Measurements from ENCODE around the gene KCNJ6. TPM values are rescaled to one million over a fixed set of nuclear protein-coding genes. Genes with fewer than 3 reads are reported as not detected.
"Not testable (repeated sequence)": the region's sequence is repeated elsewhere in the genome, so short reads cannot be mapped to it uniquely, and the experiment has no call there.

KCNJ6 gene
- total RNA-seq, 2 experiments from 2014 or later, result not detected

DNA sequence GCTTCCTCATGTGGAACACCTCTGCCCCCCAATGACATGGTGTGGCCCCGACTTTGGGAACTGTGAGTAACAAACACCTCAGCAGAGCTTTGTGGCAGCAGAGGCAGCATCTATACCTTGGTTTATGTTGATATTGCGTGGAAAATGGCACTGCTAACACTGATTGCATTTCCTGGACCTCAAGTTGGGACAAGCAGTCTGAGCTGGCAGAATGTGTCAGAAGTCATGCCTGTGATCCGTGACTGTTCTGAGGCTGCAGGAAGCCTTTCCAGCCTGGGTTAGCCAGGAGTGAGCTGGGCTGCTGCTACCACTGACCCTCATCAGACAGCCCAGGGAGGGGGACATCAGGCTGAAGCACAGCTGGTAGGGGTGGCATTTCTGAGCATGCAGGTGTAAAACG, 268.5 kb downstream of the KCNJ6 start:
- intact Hi-C loops (cut with DNase I, micrococcal nuclease), result no loop called here
- Mint-ChIP-seq H3K36me3 (ENCODE audit: low read depth) (no peaks in the 10 kb centered on the region), H3K27ac (no peak overlapping the region), H3K4me3 (no peak overlapping the region), H3K4me1 (no peaks in the 10 kb centered on the region), H3K9me3 (ENCODE audit: low read depth) (no peaks in the 10 kb centered on the region), H3K27me3 (peaks cover 14% of the 10 kb centered on the region)
- CTCF ChIA-PET, result interaction anchor here (1.0 kb wide), 1 partner anchor 9 kb away, joined by 5 read pairs; no protein-coding TSS in a partner anchor
- no peak for ATAC-seq
- POLR2A ChIA-PET, result no interaction called here
- DNase-seq, result no peak

DNA sequence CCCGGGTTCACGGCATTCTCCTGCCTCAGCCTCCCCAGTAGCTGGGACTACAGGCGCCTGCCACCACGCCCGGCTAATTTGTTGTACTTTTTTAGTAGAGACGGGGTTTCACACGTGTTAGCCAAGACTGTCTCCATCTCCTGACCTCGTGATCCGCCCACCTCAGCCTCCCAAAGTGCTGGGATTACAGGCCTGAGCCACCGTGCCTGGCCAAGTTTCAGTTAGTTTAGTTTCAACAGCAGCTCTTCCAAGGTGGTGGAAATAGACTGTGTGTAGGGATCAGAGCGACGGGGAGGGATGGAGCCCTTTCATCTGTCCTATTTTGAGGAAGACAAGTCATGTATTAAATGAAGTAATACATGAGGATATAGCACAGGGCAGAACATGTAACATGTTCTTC, 269.5 kb downstream of the KCNJ6 start:
- H3K4me3 Mint-ChIP-seq; H3K36me3 Mint-ChIP-seq (ENCODE audit: low read depth); CTCF ChIA-PET; POLR2A ChIA-PET; H3K9me3 Mint-ChIP-seq (ENCODE audit: low read depth); intact Hi-C loops (cut with DNase I, micrococcal nuclease); ATAC-seq; H3K4me1 Mint-ChIP-seq; H3K27ac Mint-ChIP-seq; DNase-seq: not testable (repeated sequence)
- peaks cover 19% of the 10 kb centered on the region for H3K27me3 Mint-ChIP-seq

DNA sequence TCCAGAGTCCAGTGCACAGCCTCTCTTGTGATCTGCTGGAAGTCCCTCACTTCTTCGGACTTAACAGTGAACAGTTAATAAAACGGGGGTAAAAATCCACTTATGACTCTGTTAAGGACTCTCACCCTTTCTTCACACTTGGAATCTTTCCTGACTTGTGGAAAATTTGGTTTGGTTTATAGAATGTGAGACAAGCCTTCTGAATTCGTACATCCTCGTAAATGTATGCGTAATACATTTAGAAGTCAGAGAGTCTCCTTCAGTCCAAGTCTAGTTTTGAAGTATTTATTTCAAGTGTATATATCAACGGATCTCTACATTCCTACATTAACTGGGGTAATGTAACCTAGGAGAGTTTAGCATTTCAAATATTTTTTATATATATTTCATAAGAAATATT, 270.4 kb downstream of the KCNJ6 start:
- Mint-ChIP-seq H3K4me3 (no peak overlapping the region), H3K36me3 (ENCODE audit: low read depth) (no peaks in the 10 kb centered on the region), H3K9me3 (ENCODE audit: low read depth) (no peaks in the 10 kb centered on the region), H3K27me3 (peaks cover 24% of the 10 kb centered on the region), H3K27ac (no peak overlapping the region), H3K4me1 (no peaks in the 10 kb centered on the region)
- CTCF ChIA-PET, result no interaction called here
- DNase-seq (no peak), ATAC-seq (no peak)
- POLR2A ChIA-PET, result no interaction called here
- intact Hi-C loops (cut with DNase I, micrococcal nuclease), result no loop called here

DNA sequence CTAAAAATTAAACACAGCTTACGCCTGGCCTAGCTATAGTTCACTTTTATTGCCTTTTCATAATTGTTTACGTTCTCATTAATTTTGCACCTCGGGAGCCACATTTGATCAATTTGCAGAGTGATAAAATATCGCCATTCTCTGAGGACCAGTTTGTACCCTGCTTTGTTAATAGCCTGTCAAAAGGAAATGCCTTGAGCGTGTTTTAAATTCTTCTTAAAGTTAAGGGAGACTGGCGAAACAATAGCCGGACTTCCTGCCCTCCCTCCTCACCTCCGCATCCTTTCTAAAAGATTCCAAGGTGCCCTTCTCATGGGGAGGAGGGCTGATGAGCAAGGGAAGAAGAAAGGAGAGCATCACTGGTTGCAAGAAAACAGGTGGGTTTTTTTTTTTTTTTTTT, 271.6 kb downstream of the KCNJ6 start:
- H3K27ac Mint-ChIP-seq, result no peak overlapping the region
- H3K27me3 Mint-ChIP-seq, result peaks cover 29% of the 10 kb centered on the region
- CTCF ChIA-PET, result interaction anchor here (0.7 kb wide), 2 partner anchors 26 kb away, joined by 3 read pairs; no protein-coding TSS in a partner anchor

DNA sequence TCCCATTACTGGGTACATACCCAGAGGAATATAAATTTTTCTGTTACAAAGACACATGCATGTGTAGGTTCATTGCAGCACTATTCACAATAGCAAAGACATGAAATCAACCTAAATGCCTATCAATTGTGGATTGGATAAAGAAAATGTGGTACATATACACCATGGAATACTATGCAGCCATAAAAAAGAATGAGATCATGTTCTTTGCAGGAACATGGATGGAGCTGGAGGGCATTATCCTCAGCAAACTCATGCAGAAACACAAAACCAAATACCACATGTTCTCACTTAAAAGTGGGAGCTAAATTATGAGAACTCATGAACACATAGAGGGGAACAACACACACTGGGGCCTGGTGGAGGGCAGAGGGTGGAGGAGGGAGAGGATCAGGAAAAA, 272.4 kb downstream of the KCNJ6 start:
- H3K36me3 Mint-ChIP-seq (ENCODE audit: low read depth); H3K9me3 Mint-ChIP-seq (ENCODE audit: low read depth); ATAC-seq; DNase-seq; POLR2A ChIA-PET; H3K4me3 Mint-ChIP-seq; H3K27ac Mint-ChIP-seq; H3K4me1 Mint-ChIP-seq: not testable (repeated sequence)
- H3K27me3 Mint-ChIP-seq, result peaks cover 29% of the 10 kb centered on the region
- CTCF ChIA-PET, result interaction anchor here (0.7 to 1.7 kb wide), 3 partner anchors 27 to 486 kb away, joined by 3 to 4 read pairs (median 3); no protein-coding TSS in a partner anchor
- intact Hi-C loops (cut with DNase I, micrococcal nuclease), result loop anchor here in 1 of 2 experiments (5.0 kb wide), 2 partner anchors 182 to 477 kb away; no protein-coding TSS in a partner anchor

More for the DNA sequence above, 271.6 kb downstream of the KCNJ6 start:
- Mint-ChIP-seq H3K9me3 (ENCODE audit: low read depth) (peaks cover 3% of the 10 kb centered on the region), H3K4me3 (no peak overlapping the region), H3K36me3 (ENCODE audit: low read depth) (no peaks in the 10 kb centered on the region), H3K4me1 (no peaks in the 10 kb centered on the region)
- intact Hi-C loops (cut with DNase I, micrococcal nuclease), result loop anchor here in 1 of 2 experiments (5.0 kb wide), 2 partner anchors 182 to 477 kb away; no protein-coding TSS in a partner anchor
- POLR2A ChIA-PET, result no interaction called here
- DNase-seq (no peak), ATAC-seq (no peak)

DNA sequence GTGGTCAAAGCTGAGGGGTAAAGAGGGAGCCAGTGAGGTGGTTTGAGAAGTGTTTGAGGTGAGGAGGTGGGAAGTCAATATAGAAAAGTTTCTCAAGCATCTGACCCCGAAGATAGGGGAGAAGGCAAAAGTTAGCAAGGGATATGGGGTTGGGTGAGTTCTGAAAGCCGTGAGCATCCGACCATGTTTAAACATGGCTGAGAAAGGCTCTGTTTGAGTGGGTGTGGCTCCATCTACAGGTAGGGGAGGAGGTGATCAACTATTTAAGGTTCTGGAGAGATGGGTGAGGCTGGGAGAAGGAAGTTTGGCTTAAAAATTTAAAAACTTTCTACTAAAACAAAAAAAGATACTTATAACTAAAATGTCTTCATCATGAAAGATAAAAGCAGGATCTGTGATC, 273.8 kb downstream of the KCNJ6 start:
- no peaks in the 10 kb centered on the region for H3K4me1 Mint-ChIP-seq
- H3K27me3 Mint-ChIP-seq, result peaks cover 34% of the 10 kb centered on the region
- ATAC-seq (peak; percentile 78), DNase-seq (peak; percentile 63)
- H3K4me3 Mint-ChIP-seq, result no peak overlapping the region
- CTCF ChIA-PET, result interaction anchor here (0.7 to 1.7 kb wide), 6 partner anchors 60 to 179 kb away, joined by 3 to 7 read pairs (median 4); no protein-coding TSS in a partner anchor
- H3K9me3 Mint-ChIP-seq (ENCODE audit: low read depth), result peaks cover 3% of the 10 kb centered on the region
- POLR2A ChIA-PET, result no interaction called here
- no peaks in the 10 kb centered on the region for H3K36me3 Mint-ChIP-seq (ENCODE audit: low read depth)
- H3K27ac Mint-ChIP-seq, result no peak overlapping the region
- intact Hi-C loops (cut with DNase I, micrococcal nuclease), result loop anchor here in 1 of 2 experiments (5.0 kb wide), 2 partner anchors 180 to 475 kb away; no protein-coding TSS in a partner anchor

DNA sequence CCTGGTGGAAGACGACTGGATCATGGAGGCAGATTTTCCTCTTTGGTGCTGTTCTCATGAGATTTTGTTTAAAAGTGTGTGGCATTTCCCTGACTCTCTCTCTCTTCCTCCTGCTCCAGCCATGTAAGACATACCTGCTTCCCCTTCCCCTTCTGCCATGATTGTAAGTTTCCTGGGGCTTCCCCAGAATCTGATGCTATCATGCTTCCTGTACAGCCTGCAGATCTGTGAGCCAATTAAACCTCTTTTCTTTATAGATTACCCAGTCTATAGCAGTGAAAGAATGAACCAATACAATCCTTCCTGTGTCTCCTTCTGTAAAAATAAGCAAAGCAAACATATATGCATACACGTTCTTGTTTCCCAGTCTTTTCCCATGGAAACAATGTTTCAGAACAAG, 276.5 kb downstream of the KCNJ6 start:
- ChIA-PET CTCF (no interaction called here), POLR2A (no interaction called here)
- ATAC-seq (no peak), DNase-seq (no peak)
- H3K27me3 Mint-ChIP-seq, result peaks cover 41% of the 10 kb centered on the region
- H3K4me3 Mint-ChIP-seq, result no peak overlapping the region
- H3K4me1 Mint-ChIP-seq, result no peaks in the 10 kb centered on the region
- intact Hi-C loops (cut with DNase I, micrococcal nuclease), result loop anchor here in 1 of 2 experiments (5.0 to 10.0 kb wide), 3 partner anchors 177 to 472 kb away; no protein-coding TSS in a partner anchor
- no peak overlapping the region for H3K27ac Mint-ChIP-seq
- no peaks in the 10 kb centered on the region for H3K36me3 Mint-ChIP-seq (ENCODE audit: low read depth)
- H3K9me3 Mint-ChIP-seq (ENCODE audit: low read depth), result peaks cover 3% of the 10 kb centered on the region

DNA sequence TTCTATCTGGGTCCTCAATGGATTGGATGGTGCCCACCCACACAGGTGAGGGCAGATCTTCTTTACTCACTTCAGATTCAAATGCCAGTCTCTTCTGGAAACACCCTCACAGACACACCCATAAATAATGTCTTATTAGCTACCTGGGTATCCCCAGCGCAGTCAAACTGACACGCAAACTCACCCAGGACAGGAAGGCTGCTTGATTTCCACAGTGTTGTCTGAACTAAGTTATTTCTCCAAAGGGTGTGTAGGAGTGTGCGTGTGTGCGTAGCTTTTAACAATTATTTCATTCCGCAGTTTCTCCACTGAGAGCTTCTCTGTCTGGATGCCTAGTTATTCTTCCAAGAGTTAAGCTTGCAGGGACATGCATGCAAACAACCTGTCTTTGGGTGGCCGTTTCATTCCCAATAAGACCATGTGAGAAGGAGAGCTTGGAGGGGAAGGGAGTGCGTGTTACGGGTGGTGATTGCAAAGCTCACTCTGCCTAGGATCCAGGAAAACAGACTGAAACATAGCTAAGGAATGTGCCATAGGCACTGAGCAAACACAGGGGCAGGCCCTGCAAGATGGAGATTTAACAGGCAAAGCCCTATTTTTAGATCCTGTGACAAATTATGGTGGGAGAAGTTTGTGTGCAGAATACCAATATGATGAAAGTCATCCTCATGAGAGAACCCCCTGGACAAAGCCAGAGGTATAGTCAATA, 280.0 kb downstream of the KCNJ6 start:
- POLR2A ChIA-PET, result interaction anchor here (0.6 kb wide), 1 partner anchor 227 kb away, joined by 3 read pairs; no protein-coding TSS in a partner anchor
- DNase-seq (no peak), ATAC-seq (no peak)
- Mint-ChIP-seq H3K27me3 (peaks cover 39% of the 10 kb centered on the region), H3K4me1 (peaks cover 5% of the 10 kb centered on the region), H3K36me3 (ENCODE audit: low read depth) (no peaks in the 10 kb centered on the region), H3K27ac (no peak overlapping the region), H3K9me3 (ENCODE audit: low read depth) (peaks cover 3% of the 10 kb centered on the region), H3K4me3 (no peak overlapping the region)
- intact Hi-C loops (cut with DNase I, micrococcal nuclease), result loop anchor here in 1 of 2 experiments (10.0 kb wide), 1 partner anchor 302 kb away; no protein-coding TSS in a partner anchor
- CTCF ChIA-PET, result interaction anchor here (1.1 to 1.4 kb wide), 2 partner anchors 15 to 72 kb away, joined by 4 read pairs; no protein-coding TSS in a partner anchor

DNA sequence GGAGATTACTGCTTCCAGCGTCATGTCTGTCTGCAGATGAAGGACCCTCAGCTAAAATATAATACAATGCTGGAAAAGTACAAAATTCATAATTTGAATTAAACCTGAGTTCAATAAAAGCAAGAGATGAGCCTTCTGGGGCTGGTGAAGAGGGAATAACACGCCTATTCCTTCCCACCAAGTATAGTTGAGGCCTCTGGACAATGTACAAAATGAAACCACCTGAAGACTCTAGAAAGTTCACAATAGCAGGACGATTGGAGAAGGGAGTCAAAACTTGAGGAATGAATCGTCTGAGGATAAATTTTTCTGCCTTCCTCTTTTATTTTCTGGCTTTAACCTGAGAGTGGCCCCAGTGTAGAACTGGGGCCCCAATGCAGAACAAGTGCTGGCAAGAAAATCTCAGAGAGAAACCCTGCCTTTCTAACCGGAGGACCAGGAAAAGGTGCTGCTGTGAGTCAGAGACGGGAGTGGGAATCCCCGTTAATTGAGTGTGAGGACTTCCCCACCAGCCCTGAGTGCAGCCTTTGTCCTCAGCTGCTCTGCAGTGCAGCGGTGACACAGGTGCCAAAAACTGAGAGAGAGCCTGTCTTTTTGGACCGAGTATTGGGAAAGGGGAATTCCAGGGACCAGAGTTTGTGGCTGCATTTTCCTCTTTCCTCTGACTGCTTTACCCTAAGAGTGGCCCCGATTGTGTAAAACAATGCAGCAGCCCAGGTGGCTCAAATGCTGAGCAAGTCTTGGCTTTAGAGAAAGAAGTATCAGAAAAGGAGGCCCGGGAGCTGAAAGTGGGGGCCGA, 284.7 kb downstream of the KCNJ6 start:
- Mint-ChIP-seq H3K36me3 (ENCODE audit: low read depth) (no peaks in the 10 kb centered on the region), H3K27me3 (peaks cover 40% of the 10 kb centered on the region), H3K4me3 (no peak overlapping the region), H3K4me1 (peaks cover 6% of the 10 kb centered on the region), H3K9me3 (ENCODE audit: low read depth) (no peaks in the 10 kb centered on the region), H3K27ac (no peak overlapping the region)
- ATAC-seq (peak; percentile 23), DNase-seq (peak; percentile 27)
- intact Hi-C loops (cut with DNase I, micrococcal nuclease), result loop anchor here in 1 of 2 experiments (10.0 kb wide), 1 partner anchor 297 kb away; no protein-coding TSS in a partner anchor
- POLR2A ChIA-PET, result no interaction called here
- CTCF ChIA-PET, result interaction anchor here (0.7 to 1.4 kb wide), 2 partner anchors 43 to 370 kb away, joined by 3 read pairs; no protein-coding TSS in a partner anchor

DNA sequence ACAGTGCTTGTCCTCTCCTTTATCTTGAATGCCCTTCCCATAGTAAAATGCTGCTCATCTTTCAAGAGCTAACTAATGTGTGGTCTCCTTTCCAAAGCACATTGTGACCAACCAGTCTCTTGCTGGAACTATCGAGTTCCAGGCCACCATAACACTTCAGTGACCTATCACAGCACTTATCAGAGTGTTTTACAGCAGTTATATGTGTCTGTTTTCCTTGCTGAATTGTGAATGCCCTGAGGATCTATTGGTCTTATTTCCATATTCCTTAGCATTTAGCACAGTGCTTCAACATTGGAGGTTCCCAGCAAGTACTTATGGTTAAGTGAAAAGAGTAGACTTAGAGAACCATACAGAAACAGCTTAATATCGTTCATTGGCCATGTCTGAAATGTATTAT, 285.4 kb downstream of the KCNJ6 start:
- intact Hi-C loops (cut with DNase I, micrococcal nuclease), result loop anchor here in 1 of 2 experiments (10.0 kb wide), 1 partner anchor 296 kb away; no protein-coding TSS in a partner anchor
- peaks cover 34% of the 10 kb centered on the region for H3K27me3 Mint-ChIP-seq
- no peak overlapping the region for H3K4me3 Mint-ChIP-seq
- ATAC-seq (no peak), DNase-seq (no peak)
- H3K4me1 Mint-ChIP-seq, result peaks cover 6% of the 10 kb centered on the region
- ChIA-PET POLR2A (no interaction called here), CTCF (interaction anchor here (0.7 to 1.4 kb wide), 2 partner anchors 44 to 369 kb away, joined by 3 read pairs; no protein-coding TSS in a partner anchor)
- no peak overlapping the region for H3K27ac Mint-ChIP-seq
- H3K36me3 Mint-ChIP-seq (ENCODE audit: low read depth), result no peaks in the 10 kb centered on the region
- no peaks in the 10 kb centered on the region for H3K9me3 Mint-ChIP-seq (ENCODE audit: low read depth)

DNA sequence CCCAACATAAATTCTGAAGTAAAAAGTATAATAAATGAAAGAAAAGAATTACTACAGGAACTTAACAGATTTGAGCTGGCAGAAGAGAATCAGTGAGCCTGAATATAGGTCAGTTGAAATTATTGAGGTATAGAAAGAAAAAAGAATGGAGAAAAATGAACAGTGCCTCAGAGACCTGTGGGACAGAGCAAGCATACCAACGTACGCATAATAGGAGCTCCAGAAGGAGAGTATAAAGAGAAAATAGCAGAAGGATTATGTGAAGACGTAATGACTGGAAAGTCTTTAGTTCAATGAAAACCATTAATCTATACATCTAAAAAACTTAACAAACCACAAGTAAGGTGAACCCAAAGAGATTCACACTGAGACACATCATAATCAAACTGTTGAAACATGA, 287.9 kb downstream of the KCNJ6 start:
- POLR2A ChIA-PET, result no interaction called here
- intact Hi-C loops (cut with DNase I, micrococcal nuclease), result no loop called here
- DNase-seq (no peak), ATAC-seq (no peak)
- Mint-ChIP-seq H3K36me3 (ENCODE audit: low read depth) (no peaks in the 10 kb centered on the region), H3K27ac (no peak overlapping the region), H3K9me3 (ENCODE audit: low read depth) (no peaks in the 10 kb centered on the region), H3K27me3 (peaks cover 24% of the 10 kb centered on the region), H3K4me3 (no peak overlapping the region), H3K4me1 (peaks cover 6% of the 10 kb centered on the region)
- CTCF ChIA-PET, result no interaction called here

All from activated CD4-positive, alpha-beta T cell treated with anti-CD3 and anti-CD28 coated beads for 36 hours (primary cell).